CD14-positive monocyte (primary cell): ENCODE results near the gene CENPB. TPM values are rescaled to one million over a fixed set of nuclear protein-coding genes. Genes with fewer than 3 reads are reported as not detected.

ENCODE experiments used
- DNase-seq, 3 donors: peaks; one replicate each; pipeline ENCODE4 v3.0.0-alpha.2; 2011 to 2022
- H2AFZ ChIP-seq: 2 replicates; pipeline ENCODE4 v1.6.0; 2012; ENCODE audit warnings: mild to moderate bottlenecking, low read depth, low read length, inconsistent platforms; ENCODE audit not compliant: insufficient read depth, poor library complexity, severe bottlenecking
- H3K27ac ChIP-seq, 2 donors: 1 replicate in 1 of 2; 2 replicates in 1 of 2; pipeline ENCODE4 v1.5.1; 2012 to 2013; ENCODE audit warnings: low read length in 2 of 2, control low read depth in 1 of 2, inconsistent platforms in 1 of 2, low read depth in 1 of 2, mild to moderate bottlenecking in 1 of 2
- H3K27me3 ChIP-seq, 2 donors: one replicate each; pipeline versions ENCODE4 v1.6.0 to v1.6.1; 2011 to 2013; ENCODE audit warnings: low read length in 2 of 2; ENCODE audit not compliant: control insufficient read depth in 2 of 2, insufficient read depth in 2 of 2
- H3K36me3 ChIP-seq, 2 donors: replicated peaks in 1 of 2; 1 replicate in 1 of 2; 2 replicates in 1 of 2; pipeline versions ENCODE4 v1.5.1 to v1.6.1; 2012 to 2013; ENCODE audit warnings: low read length in 2 of 2, control low read depth in 1 of 2, inconsistent platforms in 1 of 2, mild to moderate bottlenecking in 1 of 2; ENCODE audit not compliant: insufficient read depth in 2 of 2, control insufficient read depth in 1 of 2
- H3K4me1 ChIP-seq, 2 donors: 1 replicate in 1 of 2; 2 replicates in 1 of 2; pipeline versions ENCODE4 v1.5.1 to v1.6.1; 2012 to 2013; ENCODE audit warnings: low read length in 2 of 2, control low read depth in 1 of 2, inconsistent platforms in 1 of 2, mild to moderate bottlenecking in 1 of 2, moderate library complexity in 1 of 2; ENCODE audit not compliant: insufficient read depth in 2 of 2, control insufficient read depth in 1 of 2
- H3K4me2 ChIP-seq: replicated peaks from 2 replicates; pipeline ENCODE3; 2012; ENCODE audit warnings: low read length, moderate library complexity, mild to moderate bottlenecking; ENCODE audit not compliant: poor library complexity, severe bottlenecking; ENCODE audit errors: extremely low read depth
- H3K4me3 ChIP-seq, 3 experiments: fragments of 200-600 bp in 1 of 3; sonication (generic) in 1 of 3; replicated peaks in 1 of 3; 1 replicate in 2 of 3; 2 replicates in 1 of 3; pipeline ENCODE4 v1.5.1; 2011 to 2013; ENCODE audit warnings: low read length in 3 of 3, mild to moderate bottlenecking in 3 of 3, control low read depth in 2 of 3, low read depth in 2 of 3, inconsistent platforms in 1 of 3, moderate library complexity in 1 of 3
- H3K79me2 ChIP-seq: 2 replicates; pipeline ENCODE4 v1.6.0; 2012; ENCODE audit warnings: mild to moderate bottlenecking, control low read depth, inconsistent platforms, low read length, moderate library complexity; ENCODE audit not compliant: insufficient read depth
- H3K9ac ChIP-seq: 2 replicates; pipeline ENCODE4 v1.6.0; 2017; ENCODE audit warnings: low read length, mild to moderate bottlenecking; ENCODE audit not compliant: insufficient read depth, poor library complexity, severe bottlenecking
- H3K9me3 ChIP-seq, 2 donors: replicated peaks in 1 of 2; 1 replicate in 1 of 2; 2 replicates in 1 of 2; pipeline versions ENCODE4 v1.5.1 to v1.6.1; 2012 to 2013; ENCODE audit warnings: low read length in 2 of 2, control low read depth in 1 of 2; ENCODE audit not compliant: control insufficient read depth in 1 of 2, insufficient read depth in 1 of 2
- H4K20me1 ChIP-seq: 2 replicates; pipeline ENCODE4 v1.6.0; 2012; ENCODE audit warnings: mild to moderate bottlenecking, low read length, control low read depth, moderate library complexity; ENCODE audit not compliant: insufficient read depth
- H3K27ac Mint-ChIP-seq, 7 donors: one replicate each; pipeline ENCODE4 v1.8.0; 2020; ENCODE audit warnings: mild to moderate bottlenecking in 7 of 7, mixed read lengths in 7 of 7, moderate library complexity in 6 of 7, inconsistent platforms in 2 of 7
- H3K27me3 Mint-ChIP-seq, 3 donors: one replicate each; pipeline ENCODE4 v1.8.0; 2021 to 2022; ENCODE audit warnings: low read depth in 3 of 3, mild to moderate bottlenecking in 3 of 3, mixed read lengths in 3 of 3, moderate library complexity in 3 of 3, inconsistent platforms in 1 of 3
- H3K36me3 Mint-ChIP-seq, 2 donors: one replicate each; pipeline ENCODE4 v1.8.0; 2020; ENCODE audit warnings: mixed read lengths in 2 of 2, inconsistent platforms in 1 of 2, mild to moderate bottlenecking in 1 of 2
- H3K4me1 Mint-ChIP-seq: one replicate; pipeline ENCODE4 v1.8.0; 2020; ENCODE audit warnings: mild to moderate bottlenecking, mixed read lengths
- H3K4me3 Mint-ChIP-seq, 2 donors: one replicate each; pipeline ENCODE4 v1.8.0; 2020; ENCODE audit warnings: mild to moderate bottlenecking in 2 of 2, mixed read lengths in 2 of 2, moderate library complexity in 1 of 2
- H3K9me3 Mint-ChIP-seq, 7 donors: one replicate each; pipeline ENCODE4 v1.8.0; 2020 to 2022; ENCODE audit warnings: mixed read lengths in 7 of 7, mild to moderate bottlenecking in 6 of 7, moderate library complexity in 6 of 7, inconsistent platforms in 2 of 7
- WGBS: methylation state at CpG from one replicate; pipeline ENCODE4 v1.1.5; 2013; ENCODE audit warnings: missing lambda C conversion rate; ENCODE audit not compliant: insufficient coverage; 5-methylcytosine and 5-hydroxymethylcytosine counted together
- intact Hi-C, 2 donors: fragments of 100-400 bp; cut with micrococcal nuclease; formaldehyde crosslinking; loops; one replicate each; pipeline versions ENCODE4 v1.15.0 to v1.15.1; 2023
- polyA plus RNA-seq, 3 donors: library from polyadenylated mRNA; depleted of rRNA in 1 of 3; unstranded in 2 of 3; stranded (reverse) in 1 of 3; fragments of 300-500 nt in 2 of 3; fragments of >200 nt in 1 of 3; fragmentation: Illumina TruSeq in 2 of 3; gene quantifications; 1 replicate in 2 of 3; 2 replicates in 1 of 3; pipeline ENCODE4 v1.2.3, GENCODE V29; 2012 to 2021
- TF ChIP-seq, protein P1 (sequence below): fragments of 200-600 bp; IDR thresholded peaks from one replicate; pipeline ENCODE4 v1.8.0; 2022; ENCODE audit warnings: antibody characterized with exemption, mild to moderate bottlenecking

The CENPB gene
- polyA plus RNA-seq, 3 donors: 1.1 to 18.9 (median 1.4) TPM

DNA sequence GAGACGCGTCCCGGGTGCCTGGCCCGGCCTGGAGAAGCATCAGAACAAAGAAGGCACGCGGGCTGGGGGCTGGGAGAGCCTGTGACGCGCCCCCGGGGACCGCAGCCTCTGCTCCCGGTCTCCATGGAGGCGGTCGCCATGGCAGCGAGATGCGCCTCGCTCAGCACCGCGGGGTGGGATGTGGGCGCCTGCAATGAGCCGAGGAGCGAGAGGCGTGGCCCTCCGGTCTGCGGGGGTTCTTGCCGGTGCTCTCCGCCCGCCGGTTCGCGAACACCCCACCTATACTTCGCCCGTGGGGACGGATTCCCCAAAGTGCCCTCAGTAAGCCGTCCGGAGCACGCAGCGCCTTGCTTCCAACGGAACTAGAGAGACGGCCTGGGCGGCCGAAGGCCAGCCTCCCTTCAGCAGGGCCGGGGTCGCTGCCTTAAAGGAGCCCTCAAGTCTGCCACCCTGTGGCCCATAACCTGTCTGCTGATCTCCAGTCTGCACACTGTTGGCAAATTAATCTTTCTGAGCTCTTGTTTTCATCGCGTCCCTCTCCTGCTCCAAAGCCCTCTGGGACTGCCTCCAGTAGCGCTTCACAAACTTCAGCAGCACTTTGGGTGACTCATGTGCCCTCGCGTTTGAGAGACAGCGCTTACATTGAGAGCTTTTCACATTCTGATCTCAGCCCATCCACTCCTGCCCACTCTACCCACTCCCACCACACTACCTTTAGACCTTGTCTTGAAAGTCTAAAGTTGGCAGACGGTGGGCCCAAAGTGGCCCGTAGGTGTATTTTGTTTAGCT, 18.0 kb downstream of the CENPB start:
- H3K9me3 ChIP-seq: peaks cover 0 to 3% of the 10 kb centered on the region in 2 donors
- peak; percentile 53 to 70 (median 70) for DNase-seq
- TF ChIP-seq, protein P1, sequence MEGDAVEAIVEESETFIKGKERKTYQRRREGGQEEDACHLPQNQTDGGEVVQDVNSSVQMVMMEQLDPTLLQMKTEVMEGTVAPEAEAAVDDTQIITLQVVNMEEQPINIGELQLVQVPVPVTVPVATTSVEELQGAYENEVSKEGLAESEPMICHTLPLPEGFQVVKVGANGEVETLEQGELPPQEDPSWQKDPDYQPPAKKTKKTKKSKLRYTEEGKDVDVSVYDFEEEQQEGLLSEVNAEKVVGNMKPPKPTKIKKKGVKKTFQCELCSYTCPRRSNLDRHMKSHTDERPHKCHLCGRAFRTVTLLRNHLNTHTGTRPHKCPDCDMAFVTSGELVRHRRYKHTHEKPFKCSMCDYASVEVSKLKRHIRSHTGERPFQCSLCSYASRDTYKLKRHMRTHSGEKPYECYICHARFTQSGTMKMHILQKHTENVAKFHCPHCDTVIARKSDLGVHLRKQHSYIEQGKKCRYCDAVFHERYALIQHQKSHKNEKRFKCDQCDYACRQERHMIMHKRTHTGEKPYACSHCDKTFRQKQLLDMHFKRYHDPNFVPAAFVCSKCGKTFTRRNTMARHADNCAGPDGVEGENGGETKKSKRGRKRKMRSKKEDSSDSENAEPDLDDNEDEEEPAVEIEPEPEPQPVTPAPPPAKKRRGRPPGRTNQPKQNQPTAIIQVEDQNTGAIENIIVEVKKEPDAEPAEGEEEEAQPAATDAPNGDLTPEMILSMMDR: peak; percentile 41
- peak overlapping the region; percentile 85 to 94 (median 90) for H3K27ac Mint-ChIP-seq
- peak overlapping the region; percentile 85 to 90 for H3K4me3 Mint-ChIP-seq
- no peaks in the 10 kb centered on the region for H3K36me3 ChIP-seq
- H2AFZ ChIP-seq: peak overlapping the region; percentile 84
- peaks cover 0 to 9% (median 5%) of the 10 kb centered on the region in 7 donors for H3K9me3 Mint-ChIP-seq
- no peaks in the 10 kb centered on the region for H3K27me3 ChIP-seq
- peaks cover 7% of the 10 kb centered on the region for H4K20me1 ChIP-seq
- peaks cover 41% of the 10 kb centered on the region for H3K79me2 ChIP-seq
- H3K4me2 ChIP-seq: peak overlapping the region; percentile 100
- peak overlapping the region; percentile 62 to 96 (median 83) for H3K4me3 ChIP-seq
- peaks cover 52% of the 10 kb centered on the region for H3K4me1 Mint-ChIP-seq
- peaks cover 0 to 2% (median 0%) of the 10 kb centered on the region in 3 donors for H3K27me3 Mint-ChIP-seq
- peaks cover 0 to 3% of the 10 kb centered on the region in 2 donors for H3K36me3 Mint-ChIP-seq
- under 1% methylated on average over 48 of the region's 51 CpGs for WGBS
- intact Hi-C loops: loop anchor here (10.0 kb wide), 2 partner anchors 46 to 56 kb away; partner anchors contain the start of gene AP5S1 (in 1 of the 2)
- H3K9ac ChIP-seq: peak overlapping the region; percentile 69
- peak overlapping the region; percentile 83 to 91 for H3K27ac ChIP-seq
- H3K4me1 ChIP-seq: peaks cover 50 to 57% of the 10 kb centered on the region in 2 donors

DNA sequence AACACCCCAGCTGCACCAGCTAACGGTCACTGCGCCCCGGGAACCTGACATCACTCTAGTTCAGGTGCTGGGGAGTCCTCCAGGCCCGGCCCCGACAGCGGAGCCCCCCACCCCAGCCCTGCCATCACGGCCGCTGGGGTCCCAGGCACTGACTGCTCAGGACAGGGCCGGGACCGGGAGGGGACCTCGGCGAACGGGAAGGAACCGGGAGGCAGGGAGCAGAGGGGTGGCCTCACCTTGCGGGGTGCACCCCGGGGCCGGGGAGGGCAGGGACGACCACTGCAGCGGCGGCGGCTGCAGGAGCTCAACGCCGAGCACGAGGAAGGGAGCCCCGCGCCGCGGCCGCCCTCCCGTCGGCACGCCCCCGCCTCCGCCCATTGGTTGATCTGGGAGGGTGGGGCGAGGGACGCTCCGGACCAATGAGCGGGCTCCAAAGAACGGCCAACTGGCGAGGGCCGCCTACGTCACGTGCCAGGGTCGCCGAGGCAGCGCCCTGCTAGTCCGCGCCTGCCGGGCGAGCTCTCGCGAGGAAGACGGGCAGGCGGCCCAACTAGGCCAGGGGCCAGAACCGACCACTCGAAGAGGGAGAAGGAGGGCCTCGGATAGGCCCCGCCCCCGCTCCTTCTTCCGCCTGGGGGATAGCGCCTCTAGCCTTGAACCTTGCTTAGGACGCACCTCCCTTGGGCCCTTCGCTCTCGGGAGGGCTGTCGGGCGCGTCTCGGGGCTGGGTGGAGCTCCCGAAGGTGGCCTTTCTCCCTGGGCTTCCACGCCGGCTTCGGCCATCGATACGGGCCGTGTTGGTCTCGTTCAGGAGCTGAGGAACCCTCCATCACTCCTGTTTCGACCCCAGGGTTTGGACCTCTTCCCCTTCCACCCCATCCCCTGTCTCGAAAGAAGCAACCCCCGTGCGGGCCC, 18.9 kb downstream of the CENPB start, which contains the start of gene ADISSP:
ADISSP (minus strand) TSS at position 327 of the 915 bp plus-strand sequence. CDS start 7,653 bp downstream, outside the sequence.
- Histone ChIP-seq H3K27ac (peak within 1 kb of the TSS; percentile 83 to 91), H3K79me2 (peaks cover 43% of the 10 kb centered on the region), H3K9ac (peak within 1 kb of the TSS; percentile 69), H3K4me3 (peak within 1 kb of the TSS; percentile 85 to 96 (median 86)), H3K27me3 (no peaks in the 10 kb centered on the region), H4K20me1 (peaks cover 7% of the 10 kb centered on the region), H2AFZ (peak within 1 kb of the TSS; percentile 84), H3K4me2 (peak within 1 kb of the TSS; percentile 100), H3K36me3 (no peaks in the 10 kb centered on the region), H3K4me1 (peaks cover 56 to 65% of the 10 kb centered on the region in 2 donors), H3K9me3 (peaks cover 0 to 3% of the 10 kb centered on the region in 2 donors)
- intact Hi-C loops: loop anchor here (10.0 kb wide), 2 partner anchors 47 to 57 kb away; partner anchors contain the start of gene AP5S1 (in 1 of the 2)
- DNase-seq: peak; percentile 97 to 98 (median 97)
- TF ChIP-seq, protein P1: no peak
- Mint-ChIP-seq H3K4me3 (peak within 1 kb of the TSS; percentile 85 to 95), H3K9me3 (peaks cover 0 to 9% (median 5%) of the 10 kb centered on the region in 7 donors), H3K27ac (peak within 1 kb of the TSS; percentile 85 to 94 (median 93)), H3K27me3 (peaks cover 0 to 2% (median 0%) of the 10 kb centered on the region in 3 donors), H3K36me3 (peaks cover 0 to 3% of the 10 kb centered on the region in 2 donors), H3K4me1 (peaks cover 59% of the 10 kb centered on the region)
- WGBS: under 1% methylated on average over 74 of the region's 80 CpGs
